Pancreas (tissue), 10 donors: Measurements from ENCODE around the gene RIMBP2. TPM values are rescaled to one million over a fixed set of nuclear protein-coding genes. Genes with fewer than 3 reads are reported as not detected.

Source experiments
- ATAC-seq, 4 donors: fragments of 200-7000 bp; cut with Tn5 transposase; one replicate each; pipeline versions ENCODE4 v1.8.0 to v1.9.1; 2020; ENCODE audit warnings: mild to moderate bottlenecking in 4 of 4, moderate library complexity in 4 of 4
- DNase-seq, 6 donors: peaks; one replicate each; pipeline ENCODE4 v3.0.0-alpha.2; 2020
- FAIRE-seq: peaks from 2 replicates; lab custom pipeline; 2012; peaks lifted over from hg19 to GRCh38; lab: Jason Lieb, UNC
- H3K27ac ChIP-seq, 4 donors: fragments of 200-600 bp; sonication (generic); 1 replicate in 3 of 4; 2 replicates in 1 of 4; pipeline versions ENCODE4 v1.5.0 to v1.8.0; 2020
- H3K27me3 ChIP-seq, 4 donors: fragments of 200-600 bp; one replicate each; pipeline ENCODE4 v1.8.0; 2021
- H3K36me3 ChIP-seq, 3 donors: fragments of 200-600 bp; sonication (generic) in 1 of 3; one replicate each; pipeline versions ENCODE4 v1.5.0 to v1.8.0; 2020 to 2021
- H3K4me1 ChIP-seq, 3 donors: fragments of 200-600 bp; one replicate each; pipeline ENCODE4 v1.8.0; 2021
- H3K4me3 ChIP-seq, 4 donors: fragments of 200-600 bp; sonication (generic) in 2 of 4; one replicate each; pipeline versions ENCODE4 v1.5.0 to v1.8.0; 2020 to 2021
- H3K9me3 ChIP-seq, 4 donors: fragments of 200-600 bp; one replicate each; pipeline ENCODE4 v1.8.0; 2021
- WGBS, 2 donors: extraction: QIAGEN DNeasy Blood & Tissue Kit; methylation state at CpG; one replicate each; pipeline ENCODE4 v1.1.7; 2013; 5-methylcytosine and 5-hydroxymethylcytosine counted together
- intact Hi-C, 3 donors: fragments of 100-400 bp; cut with DNase I; formaldehyde crosslinking; loops; one replicate each; pipeline versions ENCODE4 v1.11.1 to v1.14.2; 2022
- polyA plus RNA-seq, 2 donors: library from polyadenylated mRNA; stranded (reverse); fragments of 200-250 nt; gene quantifications; one replicate each; pipeline ENCODE4 v1.2.3, GENCODE V29; 2013
- total RNA-seq, 6 donors: library from RNA; stranded (reverse); fragmentation: NEBNext Ultra II Directional in 4 of 6; extraction: Animal tissue kit (Norgen Biotek cat#: 25700) in 4 of 6; gene quantifications; one replicate each; pipeline versions ENCODE4 v1.2.1 to v1.2.4, GENCODE V29; 2021 to 2023
- TF ChIP-seq, protein P1 (sequence below), 4 donors: fragments of 200-600 bp; sonication (generic) in 3 of 4; IDR thresholded peaks; one replicate each; pipeline versions ENCODE4 v1.5.0 to v1.8.0; 2021; ENCODE audit warnings: antibody characterized with exemption in 4 of 4
- donor health status: healthy with polysubstance abuse.
- donor health status: DM: no; HTN: no; CAD: no; lungs with moderate emphysema.
- donor health status: DM: no; HTN: no; CAD: no.
- donor health status: control.
- donor health status: control.
- donor health status: Bipolar disorder and iron deficiency.
- donor health status: DM: yes; HTN: yes; CAD: no.
- donor health status: DM: no; HTN: no; CAD: no.
- donor health status: DM: no; HTN: no; CAD: no.
- donor health status: DM: yes; HTN: yes; CAD: no.

RIMBP2 gene
- total and polyA plus RNA-seq, 8 donors: 1.6 to 14.9 (median 3.9) TPM

DNA sequence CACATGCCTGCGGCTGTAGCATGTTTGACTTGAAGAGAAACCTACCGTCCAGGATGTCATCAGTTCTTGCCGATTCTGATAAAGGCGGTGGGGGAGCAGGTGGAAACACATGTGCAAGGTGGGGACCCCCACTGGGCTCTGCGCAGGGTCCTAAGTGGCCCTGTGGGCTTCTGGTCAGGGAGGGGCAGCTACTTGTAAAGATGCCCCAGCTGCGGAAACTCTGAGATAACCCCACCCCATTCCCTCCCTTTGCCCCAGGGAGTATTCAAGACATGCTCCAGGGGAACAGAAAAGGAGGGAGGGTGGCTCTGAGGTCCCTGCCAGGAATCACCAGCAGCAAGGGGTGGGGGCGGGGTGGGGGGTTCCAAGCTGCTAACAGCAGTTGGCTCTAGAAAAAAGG is 310.8 kb downstream of the RIMBP2 start:
- no peak overlapping the region for H3K27ac ChIP-seq
- TF ChIP-seq, protein P1, sequence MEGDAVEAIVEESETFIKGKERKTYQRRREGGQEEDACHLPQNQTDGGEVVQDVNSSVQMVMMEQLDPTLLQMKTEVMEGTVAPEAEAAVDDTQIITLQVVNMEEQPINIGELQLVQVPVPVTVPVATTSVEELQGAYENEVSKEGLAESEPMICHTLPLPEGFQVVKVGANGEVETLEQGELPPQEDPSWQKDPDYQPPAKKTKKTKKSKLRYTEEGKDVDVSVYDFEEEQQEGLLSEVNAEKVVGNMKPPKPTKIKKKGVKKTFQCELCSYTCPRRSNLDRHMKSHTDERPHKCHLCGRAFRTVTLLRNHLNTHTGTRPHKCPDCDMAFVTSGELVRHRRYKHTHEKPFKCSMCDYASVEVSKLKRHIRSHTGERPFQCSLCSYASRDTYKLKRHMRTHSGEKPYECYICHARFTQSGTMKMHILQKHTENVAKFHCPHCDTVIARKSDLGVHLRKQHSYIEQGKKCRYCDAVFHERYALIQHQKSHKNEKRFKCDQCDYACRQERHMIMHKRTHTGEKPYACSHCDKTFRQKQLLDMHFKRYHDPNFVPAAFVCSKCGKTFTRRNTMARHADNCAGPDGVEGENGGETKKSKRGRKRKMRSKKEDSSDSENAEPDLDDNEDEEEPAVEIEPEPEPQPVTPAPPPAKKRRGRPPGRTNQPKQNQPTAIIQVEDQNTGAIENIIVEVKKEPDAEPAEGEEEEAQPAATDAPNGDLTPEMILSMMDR (IDR thresholded peaks at IDR 0.05): no peak
- no peak overlapping the region for H3K4me3 ChIP-seq
- intact Hi-C loops: no loop called here
- H3K36me3 ChIP-seq: no peaks in the 10 kb centered on the region
- peaks cover 0 to 18% (median 0%) of the 10 kb centered on the region in 4 donors for H3K27me3 ChIP-seq
- ATAC-seq (no peak), FAIRE-seq (no peak), DNase-seq (no peak)
- no peaks in the 10 kb centered on the region for H3K4me1 ChIP-seq
- WGBS, 2 donors: 31 to 44% methylated on average over 7 of the region's 7 CpGs
- no peaks in the 10 kb centered on the region for H3K9me3 ChIP-seq

DNA sequence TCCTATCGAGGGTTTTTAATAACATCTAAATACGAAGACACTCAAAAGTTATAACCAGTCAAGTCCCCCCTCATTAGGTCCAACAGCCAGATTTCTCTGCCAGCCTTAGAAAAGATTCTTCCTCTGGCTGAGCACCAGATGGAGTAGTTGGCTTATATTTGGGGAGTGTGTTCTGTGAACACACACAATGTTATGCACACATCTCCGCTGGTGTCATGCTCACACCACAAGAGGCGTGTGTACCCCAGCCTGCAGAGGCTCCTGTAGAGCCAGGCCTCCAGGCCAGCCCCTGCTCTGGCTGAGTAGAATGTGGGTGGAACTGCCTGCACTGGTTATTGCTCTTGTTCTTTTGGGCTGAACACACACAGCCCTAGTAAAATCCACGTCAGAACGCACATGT is 314.4 kb downstream of the RIMBP2 start:
- Histone ChIP-seq H3K27me3 (peaks cover 0 to 18% (median 0%) of the 10 kb centered on the region in 4 donors), H3K27ac (no peak overlapping the region), H3K9me3 (no peaks in the 10 kb centered on the region), H3K36me3 (no peaks in the 10 kb centered on the region), H3K4me3 (no peak overlapping the region), H3K4me1 (no peaks in the 10 kb centered on the region)
- FAIRE-seq: no peak
- ATAC-seq: no peak
- TF ChIP-seq, protein P1 (IDR thresholded peaks at IDR 0.05): no peak
- 60 to 71% methylated on average over 6 of the region's 6 CpGs for WGBS, 2 donors
- intact Hi-C loops: no loop called here
- no peak for DNase-seq

DNA sequence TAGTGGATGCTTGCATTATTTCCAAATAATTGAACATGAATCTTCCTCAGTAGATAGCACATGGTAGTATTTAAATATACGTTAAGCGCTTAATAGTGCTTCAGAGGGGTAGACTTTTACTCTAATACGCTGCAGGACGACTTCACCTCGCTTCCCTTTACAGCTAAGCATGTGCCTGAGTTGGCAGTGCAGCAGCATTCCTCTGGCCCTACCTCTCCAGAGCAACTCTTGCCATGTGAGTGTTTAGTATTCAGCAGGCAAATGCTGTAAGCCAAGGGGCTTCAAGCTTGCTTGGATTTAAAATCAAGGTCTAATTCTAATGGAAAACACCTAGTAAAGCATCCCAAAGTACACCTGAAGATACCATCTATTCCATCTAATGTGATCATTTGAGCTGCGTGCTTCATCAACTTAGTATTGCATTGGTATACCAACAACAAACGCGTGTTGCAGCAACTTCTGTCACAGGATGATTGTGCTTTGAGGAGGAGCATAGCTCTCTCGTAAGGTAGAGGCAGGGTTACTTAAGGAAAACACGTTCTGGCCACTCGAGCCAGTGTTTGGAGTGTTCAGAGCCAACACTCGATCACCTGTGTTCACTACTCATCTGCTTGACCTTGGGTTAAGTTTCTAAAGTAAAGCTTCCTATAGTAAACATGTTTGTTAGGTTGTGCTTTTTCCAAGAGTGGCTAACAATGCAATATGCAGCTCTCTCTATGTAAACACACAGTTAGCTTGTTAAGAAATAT is 317.8 kb downstream of the RIMBP2 start:
- DNase-seq (no peak), FAIRE-seq (no peak), ATAC-seq (no peak)
- Histone ChIP-seq H3K36me3 (no peaks in the 10 kb centered on the region), H3K4me1 (no peaks in the 10 kb centered on the region), H3K27ac (no peak overlapping the region), H3K27me3 (peaks cover 0 to 5% (median 0%) of the 10 kb centered on the region in 4 donors), H3K9me3 (no peaks in the 10 kb centered on the region), H3K4me3 (no peak overlapping the region)
- WGBS, 2 donors: 55 to 69% methylated on average over 12 of the region's 12 CpGs
- intact Hi-C loops: no loop called here
- TF ChIP-seq, protein P1 (IDR thresholded peaks at IDR 0.05): no peak

DNA sequence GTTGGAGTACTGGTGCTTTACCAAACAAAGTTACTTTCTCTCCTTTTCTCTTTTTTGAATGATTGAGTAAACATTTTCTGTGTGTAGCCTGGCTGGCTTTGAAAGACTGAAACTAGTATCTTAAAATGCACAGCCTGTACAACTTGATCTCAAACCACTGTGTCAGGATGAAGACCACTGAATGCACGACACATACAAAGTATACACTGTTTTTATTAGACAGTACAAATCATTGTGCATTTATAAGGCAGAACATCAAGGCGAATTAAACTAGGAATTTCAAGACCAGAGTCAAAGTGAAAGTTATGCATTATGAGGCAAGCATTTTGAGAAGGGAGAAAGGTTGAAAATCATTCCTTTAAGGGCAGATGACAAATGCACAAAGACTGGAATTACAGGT is 319.4 kb downstream of the RIMBP2 start:
- no peaks in the 10 kb centered on the region for H3K9me3 ChIP-seq
- TF ChIP-seq, protein P1 (IDR thresholded peaks at IDR 0.05): no peak
- 49 to 59% methylated on average over 2 of the region's 2 CpGs for WGBS, 2 donors
- ATAC-seq: no peak
- H3K4me1 ChIP-seq: no peaks in the 10 kb centered on the region
- H3K36me3 ChIP-seq: no peaks in the 10 kb centered on the region
- H3K27ac ChIP-seq: no peak overlapping the region
- H3K4me3 ChIP-seq: no peak overlapping the region
- no peak for FAIRE-seq
- no peak for DNase-seq
- H3K27me3 ChIP-seq: no peaks in the 10 kb centered on the region
- intact Hi-C loops: no loop called here

DNA sequence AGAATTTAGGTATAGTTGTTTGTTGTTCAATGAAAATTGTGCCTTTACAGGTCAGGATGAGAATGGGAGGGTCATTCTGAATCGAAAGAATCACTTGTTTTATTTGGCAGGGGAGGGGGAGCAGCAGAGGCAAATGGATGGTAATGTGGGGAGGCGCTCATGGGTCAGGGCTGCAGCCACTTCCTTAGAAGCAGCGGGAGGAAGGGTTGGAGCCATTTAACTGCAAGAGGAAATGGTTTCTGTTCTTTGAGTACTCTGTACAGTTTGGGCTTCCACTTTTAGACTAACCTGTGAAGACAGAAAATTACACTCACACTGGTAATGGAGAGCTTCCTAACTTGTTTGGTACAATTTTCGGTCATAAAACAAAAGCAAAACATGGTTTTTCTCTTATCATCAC is 321.2 kb downstream of the RIMBP2 start:
- TF ChIP-seq, protein P1 (IDR thresholded peaks at IDR 0.05): no peak
- WGBS, 2 donors: 56% methylated on average over 4 of the region's 4 CpGs
- no peaks in the 10 kb centered on the region for H3K27me3 ChIP-seq

More for the DNA sequence above, 321.2 kb downstream of the RIMBP2 start:
- DNase-seq (no peak), ATAC-seq (no peak), FAIRE-seq (no peak)
- intact Hi-C loops: no loop called here
- no peaks in the 10 kb centered on the region for H3K36me3 ChIP-seq
- no peaks in the 10 kb centered on the region for H3K9me3 ChIP-seq
- H3K27ac ChIP-seq: no peak overlapping the region
- H3K4me3 ChIP-seq: no peak overlapping the region
- no peaks in the 10 kb centered on the region for H3K4me1 ChIP-seq
